ENCODE results near the gene LSM7.
A peak's percentile ranks its signal among the peaks of the same experiment; 100 is the strongest.

The LSM7 gene

DNA sequence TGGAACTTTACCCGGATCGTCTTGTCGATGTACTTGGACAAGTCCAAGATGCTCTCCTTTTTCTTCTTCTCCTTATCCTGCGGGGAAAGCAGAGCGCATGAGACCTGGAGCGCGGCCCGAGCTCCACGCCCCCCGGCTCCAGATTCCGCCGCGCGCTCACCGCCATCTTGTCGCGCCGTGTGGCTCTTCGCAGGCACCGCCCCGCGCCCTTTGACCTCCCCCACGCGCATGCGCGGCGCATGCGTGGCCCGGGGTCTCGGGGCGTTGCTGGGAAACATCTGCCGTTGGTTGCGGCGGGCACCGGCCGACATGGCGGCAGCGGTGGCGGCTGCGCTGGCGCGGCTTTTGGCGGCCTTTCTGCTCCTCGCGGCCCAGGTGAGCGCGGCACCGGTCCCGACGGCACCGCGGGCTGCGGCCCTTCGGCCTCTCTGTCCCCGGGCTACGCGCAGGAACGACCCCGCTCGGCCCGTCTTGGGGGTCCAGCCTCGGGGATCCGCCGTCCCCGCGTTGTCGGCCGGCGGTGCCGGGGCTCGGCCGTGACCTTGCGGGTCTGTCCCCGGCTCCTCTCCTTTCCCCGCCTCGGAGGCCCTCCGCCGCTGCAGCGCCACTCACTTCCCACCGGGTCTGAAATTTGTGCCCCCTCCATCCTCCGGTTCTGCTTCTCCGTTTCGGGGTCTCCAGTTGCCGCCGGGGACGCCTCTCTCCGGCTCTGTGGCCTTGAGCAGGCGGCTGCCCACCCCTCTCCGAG is at the start of gene LSM7, which contains the start of gene SPPL2B:
Gene LSM7 (minus strand): TSS at position 186 of the 748 bp plus-strand sequence. CDS start 20 bp downstream, at position 166.
Gene SPPL2B (plus strand): TSS at position 284 of the 748 bp plus-strand sequence. CDS start 26 bp downstream, at position 310.
- no peak for TF ChIP-seq EZH2 (IDR thresholded peaks at IDR 0.05; ENCODE audit: borderline replicate concordance, low read length)
- TF ChIP-seq, protein P1, sequence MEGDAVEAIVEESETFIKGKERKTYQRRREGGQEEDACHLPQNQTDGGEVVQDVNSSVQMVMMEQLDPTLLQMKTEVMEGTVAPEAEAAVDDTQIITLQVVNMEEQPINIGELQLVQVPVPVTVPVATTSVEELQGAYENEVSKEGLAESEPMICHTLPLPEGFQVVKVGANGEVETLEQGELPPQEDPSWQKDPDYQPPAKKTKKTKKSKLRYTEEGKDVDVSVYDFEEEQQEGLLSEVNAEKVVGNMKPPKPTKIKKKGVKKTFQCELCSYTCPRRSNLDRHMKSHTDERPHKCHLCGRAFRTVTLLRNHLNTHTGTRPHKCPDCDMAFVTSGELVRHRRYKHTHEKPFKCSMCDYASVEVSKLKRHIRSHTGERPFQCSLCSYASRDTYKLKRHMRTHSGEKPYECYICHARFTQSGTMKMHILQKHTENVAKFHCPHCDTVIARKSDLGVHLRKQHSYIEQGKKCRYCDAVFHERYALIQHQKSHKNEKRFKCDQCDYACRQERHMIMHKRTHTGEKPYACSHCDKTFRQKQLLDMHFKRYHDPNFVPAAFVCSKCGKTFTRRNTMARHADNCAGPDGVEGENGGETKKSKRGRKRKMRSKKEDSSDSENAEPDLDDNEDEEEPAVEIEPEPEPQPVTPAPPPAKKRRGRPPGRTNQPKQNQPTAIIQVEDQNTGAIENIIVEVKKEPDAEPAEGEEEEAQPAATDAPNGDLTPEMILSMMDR (IDR thresholded peaks at IDR 0.05; ENCODE audit: low read length): no peak
- Histone ChIP-seq H3F3A (ENCODE audit: insufficient read depth, low read length) (0 out of 2 replicates have a peak, but pooled peaks cover 8% of the 10 kb centered on the region), H4K20me1 (ENCODE audit: insufficient read depth, low read length) (no peaks in the 10 kb centered on the region), H3K27ac (ENCODE audit: low read depth, low read length, poor library complexity, severe bottlenecking) (peak within 1 kb of the TSS; percentile 81), H3K4me1 (ENCODE audit: insufficient read depth, low read length, severe bottlenecking) (peaks cover 86% of the 10 kb centered on the region), H3K4me2 (ENCODE audit: low read length) (peak within 1 kb of the TSS; percentile 98), H3K9me3 (ENCODE audit: low read length) (no peaks in the 10 kb centered on the region), H3K9me2 (ENCODE audit: low read depth, low read length) (no peaks in the 10 kb centered on the region), H3K36me3 (ENCODE audit: insufficient read depth, low read length) (peaks cover 28% of the 10 kb centered on the region; the same call in 1 of the 2 replicates), H3K27me3 (ENCODE audit: insufficient read depth, low read length) (no peaks in the 10 kb centered on the region), H2AFZ (ENCODE audit: low read length) (no peak within 1 kb of the TSS), H3K79me2 (ENCODE audit: insufficient read depth, low read length) (peaks cover 15% of the 10 kb centered on the region), H3K4me3 (ENCODE audit: low read depth, low read length, poor library complexity, severe bottlenecking) (peak within 1 kb of the TSS; percentile 98), H3K9ac (ENCODE audit: low read length) (peak within 1 kb of the TSS; percentile 99)

DNA sequence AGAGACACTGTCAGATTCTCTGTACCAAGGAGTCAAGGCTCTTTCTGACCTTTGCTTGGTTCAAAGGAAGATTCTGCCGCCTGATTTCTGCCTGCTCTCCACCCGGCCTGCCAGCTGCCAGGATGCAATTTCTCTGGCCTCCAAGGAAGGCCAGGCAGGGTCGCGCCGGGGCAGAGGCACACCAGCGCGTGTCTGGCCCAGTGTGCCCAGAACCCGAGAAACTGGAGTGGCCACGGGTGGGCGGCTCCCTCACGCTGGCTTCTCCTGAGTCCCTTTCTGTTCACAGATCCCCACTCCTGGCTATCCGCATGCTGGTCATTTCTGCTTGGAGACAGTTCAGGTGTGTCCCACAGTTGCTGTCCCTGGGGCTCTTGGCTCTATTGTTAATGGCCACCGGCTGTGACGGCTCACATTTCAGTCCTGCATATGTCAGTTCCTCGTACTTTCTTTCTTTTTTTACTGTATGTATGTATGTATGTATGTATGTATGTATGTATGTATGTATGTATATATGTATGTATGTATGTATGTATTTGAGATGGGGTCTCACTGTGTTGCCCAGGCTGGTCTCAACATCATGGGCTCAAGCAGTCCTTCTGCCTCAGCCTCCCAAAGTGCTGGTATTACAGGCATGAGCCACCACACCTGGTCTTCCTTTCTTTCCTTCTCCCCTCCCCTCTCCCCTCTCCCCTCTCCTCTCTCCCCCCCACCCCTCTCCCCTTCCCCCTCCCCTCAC is 48.6 kb upstream of the LSM7 start:
- no peak overlapping the region for H2AFZ ChIP-seq (ENCODE audit: low read length)
- no peak overlapping the region for H3K4me2 ChIP-seq (ENCODE audit: low read length)
- H4K20me1 ChIP-seq (ENCODE audit: insufficient read depth, low read length): no peaks in the 10 kb centered on the region
- no peak overlapping the region for H3K9ac ChIP-seq (ENCODE audit: low read length)
- H3K27ac ChIP-seq (ENCODE audit: low read depth, low read length, poor library complexity, severe bottlenecking): no peak overlapping the region
- no peaks in the 10 kb centered on the region for H3K9me2 ChIP-seq (ENCODE audit: low read depth, low read length)
- no peaks in the 10 kb centered on the region for H3K79me2 ChIP-seq (ENCODE audit: insufficient read depth, low read length)
- H3K4me3 ChIP-seq (ENCODE audit: low read depth, low read length, poor library complexity, severe bottlenecking): no peak overlapping the region
- H3K36me3 ChIP-seq (ENCODE audit: insufficient read depth, low read length): no peaks in the 10 kb centered on the region
- TF ChIP-seq EZH2 (IDR thresholded peaks at IDR 0.05; ENCODE audit: borderline replicate concordance, low read length): no peak
- TF ChIP-seq, protein P1 (IDR thresholded peaks at IDR 0.05; ENCODE audit: low read length): no peak
- no peaks in the 10 kb centered on the region for H3F3A ChIP-seq (ENCODE audit: insufficient read depth, low read length)
- H3K27me3 ChIP-seq (ENCODE audit: insufficient read depth, low read length): no peaks in the 10 kb centered on the region; the same call in 1 of the 2 replicates
- H3K4me1 ChIP-seq (ENCODE audit: insufficient read depth, low read length, severe bottlenecking): no peaks in the 10 kb centered on the region
- no peaks in the 10 kb centered on the region for H3K9me3 ChIP-seq (ENCODE audit: low read length)

DNA sequence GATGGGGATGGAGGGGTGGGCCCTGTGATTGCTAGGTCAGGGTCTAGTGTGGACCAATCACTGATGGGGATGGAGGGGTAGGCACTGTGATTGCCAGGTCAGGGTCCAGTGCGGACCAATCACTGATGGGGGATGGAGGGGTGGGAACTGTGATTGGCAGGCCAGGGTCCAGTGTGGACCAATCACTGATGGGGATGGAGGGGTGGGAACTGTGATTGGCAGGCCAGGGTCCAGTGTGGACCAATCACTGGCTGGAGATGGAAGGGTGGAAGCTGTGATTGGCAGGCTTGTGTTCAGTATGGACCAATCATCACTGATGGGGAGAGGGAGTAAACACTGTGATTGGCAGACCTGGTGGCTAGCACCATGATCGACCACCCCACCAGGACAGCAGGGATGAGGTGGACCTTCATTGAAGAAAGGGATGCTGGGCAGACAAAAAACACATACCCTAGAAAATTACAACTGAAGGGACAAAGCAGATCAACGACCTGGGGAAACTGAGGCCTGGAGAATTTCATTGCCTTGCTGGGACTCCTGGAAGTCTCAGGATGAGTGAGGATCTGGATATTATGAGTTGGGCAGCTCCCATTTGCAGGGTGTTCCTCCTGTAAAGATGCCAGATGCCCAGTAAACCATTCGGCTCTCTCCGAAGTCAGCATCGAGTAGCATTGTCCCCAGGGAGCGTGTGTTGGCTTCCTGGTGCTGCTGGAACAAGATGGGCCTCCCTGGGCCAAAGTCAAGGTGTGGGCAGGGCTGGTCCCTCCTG is 47.2 kb upstream of the LSM7 start:
- Histone ChIP-seq H3K27ac (ENCODE audit: low read depth, low read length, poor library complexity, severe bottlenecking) (no peak overlapping the region), H3K4me1 (ENCODE audit: insufficient read depth, low read length, severe bottlenecking) (no peaks in the 10 kb centered on the region), H3K36me3 (ENCODE audit: insufficient read depth, low read length) (no peaks in the 10 kb centered on the region), H3K79me2 (ENCODE audit: insufficient read depth, low read length) (no peaks in the 10 kb centered on the region), H3K4me2 (ENCODE audit: low read length) (no peak overlapping the region), H4K20me1 (ENCODE audit: insufficient read depth, low read length) (no peaks in the 10 kb centered on the region), H2AFZ (ENCODE audit: low read length) (no peak overlapping the region), H3K4me3 (ENCODE audit: low read depth, low read length, poor library complexity, severe bottlenecking) (no peak overlapping the region), H3K9me2 (ENCODE audit: low read depth, low read length) (no peaks in the 10 kb centered on the region), H3K9me3 (ENCODE audit: low read length) (no peaks in the 10 kb centered on the region), H3K9ac (ENCODE audit: low read length) (no peak overlapping the region), H3K27me3 (ENCODE audit: insufficient read depth, low read length) (no peaks in the 10 kb centered on the region; the same call in 1 of the 2 replicates), H3F3A (ENCODE audit: insufficient read depth, low read length) (no peaks in the 10 kb centered on the region)
- TF ChIP-seq EZH2 (IDR thresholded peaks at IDR 0.05; ENCODE audit: borderline replicate concordance, low read length): no peak
- TF ChIP-seq, protein P1 (IDR thresholded peaks at IDR 0.05; ENCODE audit: low read length): no peak

Data from OCI-LY1 (cell line).